HG02571 (cell line): ENCODE data around the gene RAP2B.
"Not testable (repeated sequence)": the region's sequence is repeated elsewhere in the genome, so short reads cannot be mapped to it uniquely, and the experiment has no call there.

ENCODE experiments used
- ATAC-seq: cut with Tn5 transposase; IDR thresholded peaks from one replicate; pipeline ENCODE4 v1.9.1; 2021; ENCODE audit warnings: mild to moderate bottlenecking, moderate library complexity; ENCODE audit not compliant: unreplicated experiment

The RAP2B gene

DNA sequence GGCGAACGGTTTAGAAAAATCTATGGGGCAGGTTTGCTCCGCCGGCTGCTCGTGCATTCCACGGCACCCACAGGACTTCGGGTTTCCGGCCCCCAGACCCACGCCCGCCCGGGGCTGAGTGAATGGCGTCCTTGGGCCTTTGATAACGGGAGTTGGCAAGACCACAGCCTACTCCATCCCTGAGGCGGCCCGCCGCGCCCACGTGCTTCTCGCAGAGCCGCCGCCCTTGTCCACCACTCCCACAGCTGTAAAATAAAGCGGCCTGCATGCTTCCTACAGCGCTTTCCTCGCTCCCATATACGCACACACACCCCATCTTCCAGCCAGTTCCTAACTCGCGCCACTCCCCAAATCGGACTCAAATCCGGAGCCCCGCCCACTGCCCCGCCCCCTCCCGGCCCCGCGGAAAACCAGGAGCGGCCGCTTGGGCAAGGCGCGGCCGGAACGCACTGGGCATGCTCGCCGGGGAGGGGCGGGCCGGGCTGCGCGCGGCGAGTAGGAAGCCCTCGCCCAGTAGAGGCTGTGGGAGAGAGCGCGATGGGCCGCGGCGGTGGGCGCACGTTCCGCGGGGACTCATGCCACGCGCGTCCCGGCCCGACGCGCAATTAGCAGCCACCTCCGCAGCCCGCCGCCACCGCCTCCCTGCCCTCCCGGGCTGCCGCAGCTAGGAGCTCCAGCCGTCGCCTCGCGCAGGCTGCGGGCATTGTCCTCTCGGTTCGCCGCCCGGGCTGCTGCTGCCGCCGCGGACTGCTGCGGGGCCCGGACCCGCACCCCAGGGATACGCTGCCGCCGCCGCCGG is at the start of gene RAP2B:
TSS of gene RAP2B (plus strand) at position 513 of the 799 bp plus-strand sequence. CDS start 468 bp downstream, outside the sequence.
- peak; percentile 46 for ATAC-seq

DNA sequence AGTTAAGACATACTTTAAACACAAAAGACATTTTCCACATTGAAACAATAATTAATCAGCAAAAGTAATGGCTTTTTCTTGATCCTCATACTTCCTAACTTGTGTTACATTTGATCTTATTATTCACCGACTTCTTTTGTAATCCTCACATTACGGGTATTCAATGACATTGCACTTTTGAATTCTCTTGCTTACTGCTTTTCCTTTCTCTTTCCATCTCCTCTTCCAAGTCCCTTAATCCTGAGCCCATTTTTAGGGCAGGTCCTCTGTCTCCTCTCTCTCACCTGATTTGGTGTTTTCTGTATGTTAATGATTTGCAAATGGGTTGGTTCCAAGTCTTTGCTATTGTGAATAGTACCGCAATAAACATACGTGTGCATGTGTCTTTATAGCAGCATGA is 48.5 kb upstream of the RAP2B start:
- no peak for ATAC-seq

DNA sequence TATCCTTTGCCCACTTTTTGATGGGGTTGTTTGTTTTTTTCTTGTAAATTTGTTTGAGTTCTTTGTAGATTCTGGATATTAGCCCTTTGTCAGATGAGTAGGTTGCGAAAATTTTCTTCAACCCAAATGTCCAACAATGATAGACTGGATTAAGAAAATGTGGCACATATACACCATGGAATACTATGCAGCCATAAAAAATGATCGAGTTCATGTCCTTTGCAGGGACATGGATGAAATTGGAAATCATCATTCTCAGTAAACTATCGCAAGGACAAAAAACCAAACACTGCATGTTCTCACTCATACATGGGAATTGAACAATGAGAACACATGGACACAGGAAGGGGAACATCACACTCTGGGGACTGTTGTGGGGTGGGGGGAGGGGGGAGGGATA is 47.8 kb upstream of the RAP2B start:
- ATAC-seq, result not testable (repeated sequence)

DNA sequence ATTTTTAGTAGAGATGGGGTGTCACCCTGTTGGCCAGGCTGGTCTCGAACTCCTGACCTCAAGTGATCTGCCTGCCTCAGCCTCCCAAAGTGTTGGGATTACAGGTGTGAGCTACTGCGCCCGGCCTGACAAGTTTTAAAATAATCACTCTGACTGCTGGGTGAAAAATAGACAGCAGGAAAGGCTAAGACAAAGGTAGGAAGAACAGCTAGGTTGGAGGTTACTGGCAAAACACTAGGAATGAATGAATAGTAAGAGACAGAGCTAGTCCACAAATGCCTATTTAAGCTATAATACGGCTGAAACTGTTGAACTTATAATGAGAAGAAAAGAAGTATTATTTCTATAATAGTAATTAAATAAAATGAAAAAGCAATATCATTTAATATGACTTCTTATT is 46.7 kb upstream of the RAP2B start:
- ATAC-seq, result no peak

DNA sequence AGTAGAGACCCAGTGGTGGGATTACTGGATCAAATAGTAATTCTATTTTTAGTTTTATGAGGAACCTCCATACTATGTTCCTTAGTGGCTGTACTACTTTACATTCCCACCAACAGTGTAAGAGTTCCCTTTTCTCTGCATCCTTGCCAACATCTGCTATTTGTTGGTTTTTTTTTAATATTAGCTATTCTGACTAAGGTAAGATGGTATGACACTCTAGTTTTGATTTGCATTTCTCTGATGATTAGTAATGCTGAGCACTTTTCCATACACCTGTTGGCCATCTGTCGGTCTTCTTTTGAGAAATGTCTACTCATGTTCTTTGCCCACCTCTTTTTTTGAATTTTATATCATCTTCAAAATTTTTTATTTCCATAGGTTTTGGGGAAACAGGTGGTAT is 34.2 kb upstream of the RAP2B start:
- ATAC-seq, result no peak

DNA sequence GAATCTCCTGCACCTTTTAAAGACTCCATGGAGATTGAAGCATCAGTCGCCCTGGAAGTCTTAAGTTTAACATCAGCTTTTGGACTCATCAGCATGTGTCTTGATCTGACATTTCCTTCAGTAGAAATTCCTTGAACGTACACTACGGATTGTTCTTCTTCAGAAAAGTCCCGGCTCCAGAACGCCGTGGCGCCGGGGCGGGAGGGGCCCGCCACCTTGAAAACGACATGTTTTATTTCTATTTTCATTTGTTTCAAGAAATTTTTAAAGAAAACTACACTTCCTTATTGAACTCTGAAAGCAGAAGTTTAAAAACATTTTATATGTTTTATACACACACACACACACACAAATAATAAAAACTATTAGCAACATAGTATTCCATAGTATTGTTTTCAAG is 32.6 kb upstream of the RAP2B start:
- ATAC-seq, result no peak

DNA sequence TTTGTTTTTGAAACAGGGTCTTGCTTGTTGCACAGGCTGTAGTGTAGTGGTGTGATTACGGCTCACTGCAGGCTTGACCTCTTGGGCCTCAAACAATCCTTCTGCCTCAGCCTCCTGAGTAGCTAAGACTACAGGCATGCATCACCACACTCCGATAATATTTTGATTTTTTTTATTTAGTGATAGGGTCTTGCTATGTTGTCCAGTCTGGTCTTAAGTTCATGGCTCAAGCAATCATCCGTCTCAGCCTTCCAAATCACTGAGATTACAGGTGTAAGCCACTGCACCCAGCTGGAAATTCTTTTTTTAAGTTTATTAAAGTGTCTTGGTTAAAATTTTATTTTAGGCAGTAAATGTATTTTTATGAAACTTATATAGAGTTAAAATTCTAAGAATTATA is 32.2 kb upstream of the RAP2B start:
- no peak for ATAC-seq

DNA sequence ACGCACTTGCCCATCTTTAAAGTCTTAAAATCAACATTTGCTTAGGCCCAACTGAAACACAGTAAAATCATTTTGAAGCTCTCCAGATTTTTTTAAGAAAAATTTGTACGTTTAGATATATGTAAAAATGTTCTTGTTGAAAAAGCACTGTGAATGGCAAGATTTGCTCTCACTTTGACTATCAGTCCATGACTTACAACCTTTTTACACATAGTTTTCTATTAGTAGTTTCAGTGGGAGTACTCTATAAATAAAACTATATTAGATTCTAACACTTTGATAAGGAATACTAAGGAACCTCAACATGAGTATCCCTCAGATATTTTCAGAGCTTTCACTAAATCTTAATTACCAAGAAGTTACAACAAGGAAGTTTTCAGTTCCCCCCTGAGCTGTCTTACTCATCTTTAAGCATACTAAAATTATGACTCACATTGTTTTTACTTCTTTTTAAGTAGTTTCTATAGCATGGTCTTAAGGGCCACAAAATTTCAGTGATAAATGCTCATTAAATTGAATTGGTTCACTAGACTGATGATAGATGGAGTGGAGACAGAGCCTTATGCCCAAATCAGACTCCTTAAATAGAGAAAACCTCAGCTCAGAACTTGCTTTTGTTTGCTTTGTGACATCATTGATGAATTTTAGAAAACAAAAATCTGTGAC is 31.6 kb upstream of the RAP2B start:
- ATAC-seq, result peak; percentile 87

DNA sequence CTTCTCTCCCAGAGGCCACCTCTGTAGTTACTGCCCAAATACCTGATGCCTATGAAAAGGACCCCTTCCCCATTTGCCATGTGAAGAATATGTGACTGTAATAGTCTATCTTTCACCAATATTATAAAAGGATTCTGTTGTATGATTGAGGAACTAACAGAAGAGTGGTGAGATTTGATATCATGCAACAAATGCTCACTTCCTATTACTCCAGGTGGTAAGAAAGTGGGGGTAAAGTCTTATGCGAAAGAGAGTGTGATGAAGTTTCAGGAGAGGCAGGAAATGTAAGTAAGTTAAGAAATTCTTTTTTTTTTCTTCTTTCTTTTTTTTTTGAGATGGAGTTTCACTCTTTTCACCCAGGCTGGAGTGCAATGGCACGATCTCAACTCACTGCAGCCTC is 24.4 kb upstream of the RAP2B start:
- no peak for ATAC-seq

DNA sequence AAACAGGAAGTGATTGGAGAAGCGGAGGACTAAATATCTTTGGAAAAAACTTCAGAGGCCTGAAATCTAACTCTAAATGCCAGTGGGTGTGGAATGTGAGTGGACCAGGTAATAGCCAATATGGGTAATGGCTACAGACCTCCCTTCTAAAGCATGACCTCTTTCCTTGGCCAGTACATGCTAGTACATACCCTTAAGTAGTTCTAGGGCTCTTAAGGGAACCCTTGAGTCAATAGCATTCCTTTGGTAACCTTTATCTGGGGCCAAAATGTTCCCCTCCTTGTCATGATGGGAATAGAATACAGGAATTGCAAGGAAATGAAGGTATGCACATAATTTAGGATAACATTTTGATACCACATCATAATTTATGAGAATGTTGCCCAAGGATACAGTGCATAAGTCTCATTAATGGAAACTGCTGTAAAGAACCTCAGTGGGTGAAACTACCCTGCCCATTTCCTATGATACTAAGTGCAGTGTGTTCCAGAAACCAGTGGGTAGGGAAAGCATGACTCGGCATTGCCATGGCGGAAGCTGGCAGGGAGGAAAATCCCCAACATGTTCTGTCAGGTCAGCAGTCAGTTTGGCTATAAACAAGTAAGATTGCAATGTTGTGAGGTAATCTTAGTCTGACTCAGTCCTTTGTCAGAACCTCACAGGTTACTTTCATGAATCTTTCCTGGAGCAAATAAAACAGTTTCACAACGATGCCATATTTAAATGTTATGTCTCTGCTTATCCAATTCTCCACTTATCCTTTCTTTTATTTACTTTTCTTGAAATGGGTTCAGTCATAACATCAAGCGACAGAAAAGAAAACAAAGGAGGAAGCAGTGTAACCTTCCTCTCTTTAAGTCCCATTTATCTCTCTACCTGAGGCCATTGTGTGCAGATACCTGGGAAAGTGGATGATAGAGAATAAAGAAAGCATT is 23.5 kb upstream of the RAP2B start:
- ATAC-seq, result peak; percentile 82

DNA sequence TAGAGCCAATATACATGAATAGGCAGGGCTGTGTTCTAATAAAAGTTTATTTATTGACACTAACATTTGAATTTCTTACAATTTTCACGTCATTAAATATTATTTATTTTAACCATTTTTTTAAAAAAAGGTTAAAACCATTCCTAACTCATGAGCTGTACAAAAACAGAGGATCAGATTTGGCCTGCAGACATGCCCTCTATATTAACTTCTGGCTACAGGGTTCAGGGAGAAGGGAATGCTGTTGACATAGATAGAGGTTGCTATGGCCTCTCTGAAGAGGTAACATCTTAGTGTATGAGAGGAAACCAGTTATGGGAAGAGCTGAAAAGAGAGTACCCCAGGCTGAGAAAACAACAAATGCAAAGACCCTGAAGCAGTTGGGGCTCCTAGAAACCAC is 19.1 kb upstream of the RAP2B start:
- no peak for ATAC-seq

DNA sequence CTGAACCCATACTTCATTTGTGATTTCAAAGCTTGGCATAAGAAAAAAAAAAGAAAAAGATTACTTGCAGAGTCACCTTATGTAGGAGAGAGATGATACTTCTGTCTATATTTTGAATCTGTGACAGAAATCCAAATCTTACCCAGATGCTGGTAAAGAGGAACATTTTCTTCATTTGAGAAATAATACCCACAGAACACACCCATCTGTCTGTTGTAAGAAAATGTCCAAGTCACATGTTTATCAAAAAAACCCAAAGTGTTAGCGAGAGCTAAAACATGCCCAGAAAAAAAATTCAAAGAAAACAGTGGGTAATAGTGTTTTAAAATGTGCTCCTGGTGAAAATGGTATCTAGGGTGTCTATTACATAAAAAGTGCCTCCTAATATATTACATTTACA is 18.0 kb upstream of the RAP2B start:
- ATAC-seq, result no peak

DNA sequence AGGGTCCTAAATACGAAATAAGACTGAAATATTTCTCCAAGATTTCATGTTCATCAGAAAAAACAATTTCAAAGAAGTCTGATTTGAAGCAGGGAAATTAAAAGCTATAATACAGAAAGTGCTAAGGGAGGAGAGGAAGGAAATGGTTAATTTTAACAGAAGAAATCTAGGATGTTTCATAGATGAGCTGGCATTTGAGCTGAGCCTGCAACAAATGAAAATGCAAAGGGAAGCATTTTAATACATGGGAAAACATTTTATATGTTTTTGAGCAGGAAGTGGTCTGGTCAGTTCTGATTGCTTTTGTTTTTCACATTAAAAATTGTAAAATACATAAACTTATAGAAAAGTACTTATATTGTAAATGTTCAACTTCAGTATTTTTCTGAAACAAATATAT is 17.2 kb upstream of the RAP2B start:
- ATAC-seq, result no peak

DNA sequence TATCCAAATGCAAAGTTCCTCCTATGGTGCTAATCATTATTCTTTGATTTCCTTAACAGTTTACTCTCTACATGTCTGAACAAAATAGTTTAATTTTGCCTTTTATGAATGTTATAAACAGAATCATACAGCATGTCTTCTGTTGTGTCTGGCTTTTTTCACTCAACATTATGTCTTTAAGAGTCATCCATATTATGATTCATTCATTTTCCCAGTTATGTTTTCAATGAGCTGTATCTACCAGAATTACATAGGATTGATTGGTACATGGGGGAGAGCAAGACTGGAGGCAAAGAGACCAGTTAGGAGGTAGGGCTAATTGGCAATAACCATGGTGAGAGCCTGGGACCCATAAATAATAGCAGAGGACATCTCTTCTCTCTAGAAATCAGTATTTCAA is 16.6 kb upstream of the RAP2B start:
- no peak for ATAC-seq

DNA sequence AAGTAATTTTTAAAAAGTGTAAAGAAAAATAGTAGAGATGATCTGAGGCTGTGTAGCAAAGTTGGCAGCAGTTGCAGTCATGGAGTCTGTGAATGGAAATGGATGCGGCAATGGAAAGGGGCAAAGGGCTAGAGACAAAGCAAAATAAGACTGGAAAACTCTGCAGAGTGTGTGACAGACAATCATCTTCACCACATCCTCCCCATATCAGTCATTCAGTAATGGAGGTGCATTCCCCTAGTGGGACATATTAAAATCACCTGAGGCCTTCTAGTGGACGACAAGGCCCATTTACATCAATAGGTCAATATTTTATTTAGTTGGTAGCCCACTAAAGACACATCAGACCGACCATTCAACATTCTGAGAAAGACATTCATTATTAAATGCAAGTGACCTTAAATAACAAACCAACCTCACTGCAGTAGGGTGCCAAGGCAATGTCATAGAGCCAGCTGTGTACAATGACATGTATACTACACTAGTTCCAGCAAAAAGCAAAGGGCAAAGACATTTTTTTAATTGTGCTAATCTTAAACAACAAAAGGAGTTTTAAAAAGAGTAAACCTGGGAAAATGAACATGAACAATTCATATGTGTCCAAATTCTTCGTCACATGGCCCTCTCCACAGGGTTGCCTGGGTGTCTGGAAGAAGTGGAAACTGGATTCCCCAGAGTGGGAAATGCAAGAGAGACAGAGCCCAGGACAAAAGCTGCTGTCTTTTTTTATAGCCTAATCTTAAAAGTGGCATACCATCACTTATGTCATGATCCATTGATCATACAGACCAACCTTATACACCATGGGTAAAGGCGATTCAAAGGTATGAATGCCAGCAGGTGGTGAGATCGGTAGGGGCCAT is 15.6 kb upstream of the RAP2B start:
- ATAC-seq, result no peak

DNA sequence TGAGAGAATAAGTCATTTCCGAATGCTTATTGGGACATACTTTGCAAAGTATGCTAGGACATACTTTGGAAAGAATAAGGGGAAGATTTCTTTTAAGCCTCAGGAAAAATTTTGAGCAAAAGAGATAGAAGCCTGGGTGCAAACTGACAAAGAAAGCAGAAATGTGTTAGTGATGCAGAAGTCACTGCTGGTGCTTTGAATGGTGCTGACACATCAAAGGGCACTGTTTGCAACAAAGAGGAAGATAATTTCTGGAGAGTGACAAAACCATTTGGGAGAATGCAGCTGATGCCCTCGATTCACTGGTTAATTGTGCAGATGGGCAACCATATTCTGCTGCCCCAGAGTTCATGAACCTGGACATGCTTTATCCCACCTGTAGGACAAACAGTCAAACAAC is 11.0 kb upstream of the RAP2B start:
- no peak for ATAC-seq

DNA sequence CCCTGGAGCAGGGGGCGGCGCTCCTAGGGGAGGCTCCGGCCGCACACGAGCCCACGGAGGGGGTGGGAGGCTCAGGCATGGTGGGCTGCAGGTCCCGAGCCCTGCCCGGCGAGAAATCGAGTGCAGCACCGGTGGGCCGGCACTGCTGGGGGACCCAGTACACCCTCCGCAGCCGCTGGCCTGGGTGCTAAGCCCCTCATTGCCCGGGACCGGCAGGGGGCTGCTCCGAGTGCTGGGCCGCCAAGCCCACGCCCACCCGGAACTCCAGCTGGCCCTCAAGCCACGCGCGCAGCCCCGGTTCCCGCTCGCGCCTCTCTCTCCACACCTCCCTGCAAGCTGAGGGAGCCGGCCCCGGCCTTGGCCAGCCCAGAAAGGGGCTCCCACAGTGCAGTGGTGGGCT is 6.2 kb upstream of the RAP2B start:
- ATAC-seq, result not testable (repeated sequence)

DNA sequence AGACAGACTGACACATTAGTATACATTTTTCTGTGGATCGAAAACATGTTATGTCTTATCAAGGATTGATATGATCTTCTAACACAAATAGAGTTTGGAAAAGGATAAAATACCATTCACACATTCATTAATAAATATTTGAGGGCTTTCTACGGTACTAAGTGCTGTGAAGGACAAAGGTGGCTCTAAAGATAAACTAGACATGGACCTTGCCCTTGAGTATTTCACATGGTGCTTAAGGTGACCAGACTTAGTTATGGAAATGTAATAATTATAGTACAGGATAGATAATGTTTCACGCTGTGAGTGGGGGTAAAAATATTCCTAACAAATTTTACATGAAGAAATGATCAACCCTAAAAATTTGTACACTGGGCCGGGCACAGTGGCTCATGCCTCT is 3.8 kb upstream of the RAP2B start:
- ATAC-seq, result no peak

DNA sequence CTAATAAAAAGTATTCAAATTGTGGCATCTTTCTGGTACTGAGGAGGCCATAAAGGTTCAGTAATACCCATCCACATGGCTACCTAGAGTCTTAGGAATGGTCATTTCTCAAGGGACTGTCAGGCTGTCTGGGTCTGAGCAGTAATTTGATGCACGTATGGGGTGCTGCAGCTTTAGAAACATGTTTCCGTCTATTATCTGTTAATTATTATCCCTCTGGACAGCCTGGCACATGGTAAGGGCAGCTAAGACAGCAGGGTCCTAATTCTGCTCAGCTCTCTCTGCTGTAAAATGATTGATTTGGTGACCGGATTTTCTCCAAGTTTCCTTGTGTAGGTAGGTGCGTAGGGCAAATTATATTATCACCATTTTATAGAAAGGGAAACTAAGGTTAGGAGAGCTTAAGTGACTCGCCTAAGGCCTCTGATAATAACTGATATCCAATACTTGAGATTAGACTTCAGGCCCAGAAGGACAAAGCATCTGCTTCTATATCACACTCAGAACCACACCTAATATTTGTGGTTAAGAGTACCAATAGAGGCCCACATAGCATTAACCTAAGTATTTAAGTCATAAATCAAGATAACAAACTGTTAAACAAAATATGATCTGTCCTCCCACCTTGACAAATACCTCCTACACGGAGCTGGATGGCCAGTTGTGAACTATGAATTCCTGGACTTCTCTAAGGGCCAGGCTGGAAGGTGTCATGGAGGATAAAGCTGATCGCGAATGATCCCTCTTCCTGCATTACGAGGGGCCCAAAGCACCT is 2.9 kb upstream of the RAP2B start:
- no peak for ATAC-seq
